Kidney (tissue), 14 donors: ENCODE results near the gene PMCH. TPM values are rescaled to one million over a fixed set of nuclear protein-coding genes. Genes with fewer than 3 reads are reported as not detected.

Source experiments
- DNase-seq, 5 donors: peaks; one replicate each; pipeline ENCODE4 v3.0.0-alpha.2; 2013 to 2020
- FAIRE-seq: peaks from 2 replicates; lab custom pipeline; 2012; peaks lifted over from hg19 to GRCh38; lab: Jason Lieb, UNC
- H3K27ac ChIP-seq, 2 donors: one replicate each; pipeline ENCODE4 v1.7.0; 2013; ENCODE audit warnings: low read depth in 2 of 2, low read length in 2 of 2, inconsistent platforms in 1 of 2
- H3K27me3 ChIP-seq: one replicate; pipeline ENCODE4 v1.7.1; 2013; ENCODE audit warnings: low read length, inconsistent platforms; ENCODE audit not compliant: control insufficient read depth, insufficient read depth
- H3K36me3 ChIP-seq, 3 donors: one replicate each; pipeline versions ENCODE4 v1.7.0 to v1.7.1; 2013; ENCODE audit warnings: low read length in 3 of 3, control low read depth in 1 of 3, inconsistent platforms in 1 of 3; ENCODE audit not compliant: insufficient read depth in 3 of 3, control insufficient read depth in 2 of 3
- H3K4me1 ChIP-seq, 3 donors: one replicate each; pipeline versions ENCODE4 v1.7.0 to v1.7.1; 2013; ENCODE audit warnings: low read length in 3 of 3, inconsistent platforms in 1 of 3, low read depth in 1 of 3; ENCODE audit not compliant: control insufficient read depth in 2 of 3, insufficient read depth in 2 of 3
- H3K4me3 ChIP-seq, 3 donors: one replicate each; pipeline versions ENCODE4 v1.7.0 to v1.8.1; 2013; ENCODE audit warnings: low read length in 3 of 3, control low read depth in 1 of 3, inconsistent platforms in 1 of 3
- H3K9ac ChIP-seq, 3 donors: one replicate each; pipeline versions ENCODE4 v1.7.0 to v1.7.1; 2013; ENCODE audit warnings: low read length in 3 of 3, control low read depth in 1 of 3, inconsistent platforms in 1 of 3
- H3K9me3 ChIP-seq, 3 donors: one replicate each; pipeline versions ENCODE4 v1.7.0 to v1.7.1; 2013; ENCODE audit warnings: low read length in 3 of 3, control low read depth in 1 of 3, inconsistent platforms in 1 of 3; ENCODE audit not compliant: control insufficient read depth in 2 of 3, insufficient read depth in 1 of 3
- intact Hi-C: fragments of 100-400 bp; cut with DNase I; formaldehyde crosslinking; loops from one replicate; pipeline ENCODE4 v1.11.1; 2022
- polyA plus RNA-seq: library from polyadenylated mRNA; stranded (reverse); fragments of 350-450 nt; fragmentation: Illumina TruSeq; extraction: RNeasy Lipid Tissue Mini Kit (QIAGEN cat#74804); gene quantifications from one replicate; pipeline ENCODE4 v1.2.3, GENCODE V29; 2014; ENCODE audit warnings: low read depth, low replicate concordance; ENCODE audit not compliant: insufficient read depth
- total RNA-seq: library from RNA; stranded (reverse); fragmentation: NEBNext Ultra II Directional; extraction: Animal tissue kit (Norgen Biotek cat#: 25700); gene quantifications from one replicate; pipeline ENCODE4 v1.2.1, GENCODE V29; 2021
- TF ChIP-seq, protein P1 (sequence below): IDR thresholded peaks from 3 replicates; pipeline ENCODE4 v1.5.1; 2012; ENCODE audit warnings: mild to moderate bottlenecking, moderate library complexity, borderline replicate concordance; ENCODE audit not compliant: insufficient read depth; ENCODE audit errors: extremely low read depth
- donor health status: control.
- donor health status: control.
- donor health status: control.
- donor health status: control.
- donor health status: control.
- donor health status: DM: yes; HTN: yes; CAD: no.
- donor health status: Normal renal cell carcinoma (clear cell type).

Gene PMCH
- total and polyA plus RNA-seq, 2 donors from 2014 or later = not detected

DNA sequence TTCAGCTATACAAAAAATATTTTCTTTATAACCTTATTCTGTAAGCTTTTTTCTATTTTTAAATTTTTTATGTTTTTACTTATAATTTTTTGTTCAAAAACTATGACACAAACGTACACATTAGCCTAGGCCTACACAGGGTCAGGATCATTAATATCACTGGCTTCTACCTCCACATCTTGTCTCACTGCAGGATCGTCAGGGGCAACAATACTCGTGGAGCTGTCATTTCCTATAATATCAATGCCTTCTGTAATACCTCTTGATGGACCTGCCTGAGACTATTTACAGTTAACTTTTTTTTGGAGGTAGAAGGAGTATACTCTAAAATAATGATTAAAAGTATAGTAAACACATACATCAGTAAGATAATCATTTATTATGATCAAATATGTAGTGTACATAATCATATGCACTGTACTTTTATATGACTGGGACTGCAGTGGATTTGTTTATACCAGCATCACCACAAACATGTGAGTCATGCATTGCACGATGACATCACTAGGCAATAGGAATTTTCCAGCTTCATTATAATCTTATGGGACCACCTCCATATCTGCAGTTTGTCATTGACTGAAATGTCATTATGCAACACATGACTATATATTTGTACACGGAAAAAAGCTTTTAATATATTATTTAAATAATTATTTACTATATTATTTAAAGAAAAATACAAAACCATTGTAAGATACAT is 18.5 kb upstream of the PMCH start:
- Histone ChIP-seq H3K36me3 (no peaks in the 10 kb centered on the region), H3K9ac (no peak overlapping the region), H3K27me3 (no peaks in the 10 kb centered on the region), H3K9me3 (no peaks in the 10 kb centered on the region), H3K4me3 (no peak overlapping the region), H3K4me1 (no peaks in the 10 kb centered on the region), H3K27ac (no peak overlapping the region)
- intact Hi-C loops = no loop called here
- TF ChIP-seq, protein P1, sequence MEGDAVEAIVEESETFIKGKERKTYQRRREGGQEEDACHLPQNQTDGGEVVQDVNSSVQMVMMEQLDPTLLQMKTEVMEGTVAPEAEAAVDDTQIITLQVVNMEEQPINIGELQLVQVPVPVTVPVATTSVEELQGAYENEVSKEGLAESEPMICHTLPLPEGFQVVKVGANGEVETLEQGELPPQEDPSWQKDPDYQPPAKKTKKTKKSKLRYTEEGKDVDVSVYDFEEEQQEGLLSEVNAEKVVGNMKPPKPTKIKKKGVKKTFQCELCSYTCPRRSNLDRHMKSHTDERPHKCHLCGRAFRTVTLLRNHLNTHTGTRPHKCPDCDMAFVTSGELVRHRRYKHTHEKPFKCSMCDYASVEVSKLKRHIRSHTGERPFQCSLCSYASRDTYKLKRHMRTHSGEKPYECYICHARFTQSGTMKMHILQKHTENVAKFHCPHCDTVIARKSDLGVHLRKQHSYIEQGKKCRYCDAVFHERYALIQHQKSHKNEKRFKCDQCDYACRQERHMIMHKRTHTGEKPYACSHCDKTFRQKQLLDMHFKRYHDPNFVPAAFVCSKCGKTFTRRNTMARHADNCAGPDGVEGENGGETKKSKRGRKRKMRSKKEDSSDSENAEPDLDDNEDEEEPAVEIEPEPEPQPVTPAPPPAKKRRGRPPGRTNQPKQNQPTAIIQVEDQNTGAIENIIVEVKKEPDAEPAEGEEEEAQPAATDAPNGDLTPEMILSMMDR = no peak
- FAIRE-seq = no peak
- no peak for DNase-seq

DNA sequence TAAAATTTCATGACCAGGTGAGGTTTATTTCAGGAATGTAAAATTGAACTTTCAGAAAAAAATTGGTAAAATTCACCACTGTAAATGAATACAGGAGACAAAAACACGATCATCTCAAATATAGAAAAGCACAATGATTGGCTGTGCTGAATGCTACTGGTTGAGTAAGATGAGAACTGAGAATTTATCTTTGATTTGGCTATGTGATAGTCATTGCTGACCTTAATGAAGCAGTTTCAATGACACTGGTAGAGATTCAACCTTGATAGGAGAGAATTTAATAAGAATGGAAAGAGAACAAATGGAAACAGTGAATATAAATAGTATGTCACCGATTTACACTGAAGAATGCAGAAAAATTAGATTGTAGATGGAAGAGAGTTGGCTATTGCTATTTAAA is 6.4 kb upstream of the PMCH start:
- intact Hi-C loops = no loop called here

DNA sequence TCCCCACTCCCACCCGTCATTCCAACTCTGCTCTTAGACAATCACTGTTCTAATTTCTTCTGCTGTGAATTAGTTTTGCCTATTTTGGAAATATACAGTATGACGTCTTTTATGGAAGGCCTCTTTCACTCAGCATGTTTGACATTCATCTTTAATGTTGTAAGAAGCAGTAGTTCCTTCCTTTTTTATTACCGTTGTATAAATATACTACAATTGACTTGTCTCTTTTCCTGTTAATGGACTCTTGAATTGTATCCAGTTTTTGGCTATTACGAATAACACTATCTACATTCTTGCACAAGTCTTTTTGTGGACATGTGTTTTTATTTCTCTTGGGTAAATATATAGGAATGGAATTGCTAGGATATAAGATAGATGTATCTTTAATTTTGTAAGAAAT is 4.9 kb upstream of the PMCH start:
- intact Hi-C loops = no loop called here
- no peaks in the 10 kb centered on the region for H3K36me3 ChIP-seq
- H3K4me1 ChIP-seq = no peaks in the 10 kb centered on the region
- H3K9me3 ChIP-seq = peaks cover 0 to 1% (median 0%) of the 10 kb centered on the region in 3 donors
- H3K27ac ChIP-seq = no peak overlapping the region
- TF ChIP-seq, protein P1 = no peak
- no peak for FAIRE-seq
- no peak overlapping the region for H3K4me3 ChIP-seq
- H3K9ac ChIP-seq = no peak overlapping the region
- H3K27me3 ChIP-seq = no peaks in the 10 kb centered on the region
- no peak for DNase-seq

More for the DNA sequence above, 6.4 kb upstream of the PMCH start:
- Histone ChIP-seq H3K36me3 (no peaks in the 10 kb centered on the region), H3K9me3 (peaks cover 0 to 12% (median 0%) of the 10 kb centered on the region in 3 donors), H3K9ac (no peak overlapping the region), H3K4me1 (no peaks in the 10 kb centered on the region), H3K4me3 (no peak overlapping the region), H3K27ac (no peak overlapping the region), H3K27me3 (no peaks in the 10 kb centered on the region)
- TF ChIP-seq, protein P1 = no peak
- FAIRE-seq = no peak
- DNase-seq = no peak
